ENCODE data around the gene OVCH1. TPM values are rescaled to one million over a fixed set of nuclear protein-coding genes. Genes with fewer than 3 reads are reported as not detected.
A peak's percentile ranks its signal among the peaks of the same experiment; 100 is the strongest.

The OVCH1 gene
- total and polyA plus RNA-seq, 9 of the 15 experiments (the other 6 are each of a cell fraction or from before 2014, with no cell fraction given) = not detected

DNA sequence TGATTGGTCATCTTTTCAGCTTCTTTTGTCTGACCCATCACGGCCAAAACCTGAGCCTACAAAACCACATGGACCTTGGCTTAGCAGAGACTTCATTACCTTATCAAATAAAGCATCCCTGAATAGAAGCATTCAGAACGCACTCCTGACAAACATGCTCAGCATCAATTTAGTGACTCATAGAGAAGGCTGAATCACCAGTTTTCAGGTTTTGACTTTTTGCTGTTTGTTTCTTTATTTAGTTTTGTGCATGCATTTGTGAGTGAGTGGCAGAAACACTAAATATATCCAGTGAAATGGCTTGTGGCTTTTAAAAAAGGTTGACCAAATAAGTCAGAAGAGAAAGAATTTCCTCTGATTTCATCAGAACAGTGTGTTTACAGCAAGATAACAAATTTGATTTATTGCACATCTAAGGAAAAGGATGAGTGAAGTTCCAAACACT is 19.0 kb upstream of the OVCH1 start:
- H3K9me3 ChIP-seq (replicated peaks; ENCODE audit: control insufficient read depth, insufficient read depth, low read depth, low read length) = no peaks in the 10 kb centered on the region
- BruUV-seq (replicated peaks) = no TSS peak
- ATAC-seq (no peak), FAIRE-seq (no peak), DNase-seq (ENCODE audit: extremely low read depth in 1 of 4, low spot score in 3 of 4) (no peak)
- no peak overlapping the region for H3K4me3 ChIP-seq
- peaks cover 0 to 4% of the 10 kb centered on the region in 2 experiments; a peak in 1 of 5 replicates for H3K27me3 ChIP-seq (ENCODE audit: control insufficient read depth in 2 of 2, insufficient read depth in 2 of 2, low read length in 2 of 2)
- intact Hi-C loops (cut with micrococcal nuclease) (no loop called here), in situ Hi-C loops (cut with MboI) (no loop called here)
- H3K36me3 ChIP-seq (ENCODE audit: control insufficient read depth, insufficient read depth, low read length) = no peaks in the 10 kb centered on the region
- CTCF ChIA-PET (ENCODE audit: low intra/inter-chr PET ratio) = no interaction called here
- no peak overlapping the region for H3K9ac ChIP-seq (ENCODE audit: insufficient read depth in 1 of 2, low read depth in 2 of 2, low read length in 2 of 2)
- 3% methylated on average over 2 of the region's 2 CpGs for WGBS (ENCODE audit: insufficient coverage, low coverage, missing lambda C conversion rate)
- H4K20me1 ChIP-seq (replicated peaks; ENCODE audit: control insufficient read depth, insufficient read depth, low read length) = no peaks in the 10 kb centered on the region
- H3K27ac ChIP-seq (ENCODE audit: extremely low read depth, low read depth, low read length) = no peak overlapping the region
- no peaks in the 10 kb centered on the region for H3K9me1 ChIP-seq (ENCODE audit: control insufficient read depth, insufficient read depth, low read length)
- H3K4me2 ChIP-seq (ENCODE audit: insufficient read depth, low read length) = no peak overlapping the region
- no peak overlapping the region for H2AFZ ChIP-seq (ENCODE audit: low read depth, low read length)
- H3K79me2 ChIP-seq (ENCODE audit: control insufficient read depth, insufficient read depth, low read length) = no peaks in the 10 kb centered on the region
- no peaks in the 10 kb centered on the region; a peak in 1 of 5 replicates for H3K4me1 ChIP-seq (replicated peaks in 1 of 2; ENCODE audit: control insufficient read depth in 2 of 2, insufficient read depth in 2 of 2, low read length in 2 of 2)
- POLR2A ChIA-PET = no interaction called here
- TF ChIP-seq FOSL1 (tag; conservative IDR thresholded peaks at IDR 0.05) (peak; percentile 49; the same call in 1 of the 2 replicates), CTBP1 (IDR thresholded peaks at IDR 0.05; ENCODE audit: borderline replicate concordance) (0 out of 2 replicates have a peak, but pooled peaks have one; percentile 11), ZKSCAN1 (IDR thresholded peaks at IDR 0.05; ENCODE audit: low read depth, low read length) (no peak), SMARCC2 (IDR thresholded peaks at IDR 0.05; ENCODE audit: low read depth) (no peak), CEBPG (CRISPR knock-in tag; IDR thresholded peaks at IDR 0.05) (no peak), CEBPG (tag; conservative IDR thresholded peaks at IDR 0.05 in 1 of 2, IDR thresholded peaks at IDR 0.05 in 1 of 2) (peak in 1 of 2 experiments; percentile 83; a peak in 2 of 4 replicates), ZFP36 (IDR thresholded peaks at IDR 0.05; ENCODE audit: low read depth, low read length, partially characterized antibody) (no peak), MEF2A (IDR thresholded peaks at IDR 0.05; ENCODE audit: control insufficient read depth, low read depth, low read length) (no peak), GABPA (tag; conservative IDR thresholded peaks at IDR 0.05; ENCODE audit: low read depth) (0 out of 2 replicates have a peak, but pooled peaks have one; percentile 25), BACH1 (tag; IDR thresholded peaks at IDR 0.05) (peak; percentile 34; the same call in 1 of the 2 replicates), JUND (IDR thresholded peaks at IDR 0.05; ENCODE audit: borderline replicate concordance, low read depth, low read length) (peak; percentile 13; the same call in 1 of the 2 replicates), JUND (tag; IDR thresholded peaks at IDR 0.05; ENCODE audit: borderline replicate concordance, low read depth, low read length) (no peak), MAFG (tag; conservative IDR thresholded peaks at IDR 0.05) (no peak), HNRNPLL (IDR thresholded peaks at IDR 0.05; ENCODE audit: low read depth, low read length, poor library complexity, severe bottlenecking) (no peak)
- TF ChIP-seq, protein P1, sequence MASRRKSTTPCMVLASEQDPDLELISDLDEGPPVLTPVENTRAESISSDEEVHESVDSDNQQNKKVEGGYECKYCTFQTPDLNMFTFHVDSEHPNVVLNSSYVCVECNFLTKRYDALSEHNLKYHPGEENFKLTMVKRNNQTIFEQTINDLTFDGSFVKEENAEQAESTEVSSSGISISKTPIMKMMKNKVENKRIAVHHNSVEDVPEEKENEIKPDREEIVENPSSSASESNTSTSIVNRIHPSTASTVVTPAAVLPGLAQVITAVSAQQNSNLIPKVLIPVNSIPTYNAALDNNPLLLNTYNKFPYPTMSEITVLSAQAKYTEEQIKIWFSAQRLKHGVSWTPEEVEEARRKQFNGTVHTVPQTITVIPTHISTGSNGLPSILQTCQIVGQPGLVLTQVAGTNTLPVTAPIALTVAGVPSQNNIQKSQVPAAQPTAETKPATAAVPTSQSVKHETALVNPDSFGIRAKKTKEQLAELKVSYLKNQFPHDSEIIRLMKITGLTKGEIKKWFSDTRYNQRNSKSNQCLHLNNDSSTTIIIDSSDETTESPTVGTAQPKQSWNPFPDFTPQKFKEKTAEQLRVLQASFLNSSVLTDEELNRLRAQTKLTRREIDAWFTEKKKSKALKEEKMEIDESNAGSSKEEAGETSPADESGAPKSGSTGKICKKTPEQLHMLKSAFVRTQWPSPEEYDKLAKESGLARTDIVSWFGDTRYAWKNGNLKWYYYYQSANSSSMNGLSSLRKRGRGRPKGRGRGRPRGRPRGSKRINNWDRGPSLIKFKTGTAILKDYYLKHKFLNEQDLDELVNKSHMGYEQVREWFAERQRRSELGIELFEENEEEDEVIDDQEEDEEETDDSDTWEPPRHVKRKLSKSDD (conservative IDR thresholded peaks at IDR 0.05; ENCODE audit: low read length) = no peak
- TF ChIP-seq, protein P2, sequence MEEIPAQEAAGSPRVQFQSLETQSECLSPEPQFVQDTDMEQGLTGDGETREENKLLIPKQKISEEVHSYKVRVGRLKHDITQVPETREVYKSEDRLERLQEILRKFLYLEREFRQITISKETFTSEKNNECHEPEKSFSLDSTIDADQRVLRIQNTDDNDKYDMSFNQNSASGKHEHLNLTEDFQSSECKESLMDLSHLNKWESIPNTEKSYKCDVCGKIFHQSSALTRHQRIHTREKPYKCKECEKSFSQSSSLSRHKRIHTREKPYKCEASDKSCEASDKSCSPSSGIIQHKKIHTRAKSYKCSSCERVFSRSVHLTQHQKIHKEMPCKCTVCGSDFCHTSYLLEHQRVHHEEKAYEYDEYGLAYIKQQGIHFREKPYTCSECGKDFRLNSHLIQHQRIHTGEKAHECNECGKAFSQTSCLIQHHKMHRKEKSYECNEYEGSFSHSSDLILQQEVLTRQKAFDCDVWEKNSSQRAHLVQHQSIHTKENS (CRISPR knock-in tag; IDR thresholded peaks at IDR 0.05) = no peak
- TF ChIP-seq, protein P3, sequence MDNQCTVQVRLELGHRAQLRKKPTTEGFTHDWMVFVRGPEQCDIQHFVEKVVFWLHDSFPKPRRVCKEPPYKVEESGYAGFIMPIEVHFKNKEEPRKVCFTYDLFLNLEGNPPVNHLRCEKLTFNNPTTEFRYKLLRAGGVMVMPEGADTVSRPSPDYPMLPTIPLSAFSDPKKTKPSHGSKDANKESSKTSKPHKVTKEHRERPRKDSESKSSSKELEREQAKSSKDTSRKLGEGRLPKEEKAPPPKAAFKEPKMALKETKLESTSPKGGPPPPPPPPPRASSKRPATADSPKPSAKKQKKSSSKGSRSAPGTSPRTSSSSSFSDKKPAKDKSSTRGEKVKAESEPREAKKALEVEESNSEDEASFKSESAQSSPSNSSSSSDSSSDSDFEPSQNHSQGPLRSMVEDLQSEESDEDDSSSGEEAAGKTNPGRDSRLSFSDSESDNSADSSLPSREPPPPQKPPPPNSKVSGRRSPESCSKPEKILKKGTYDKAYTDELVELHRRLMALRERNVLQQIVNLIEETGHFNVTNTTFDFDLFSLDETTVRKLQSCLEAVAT (IDR thresholded peaks at IDR 0.05) = no peak
- TF ChIP-seq, protein P4, sequence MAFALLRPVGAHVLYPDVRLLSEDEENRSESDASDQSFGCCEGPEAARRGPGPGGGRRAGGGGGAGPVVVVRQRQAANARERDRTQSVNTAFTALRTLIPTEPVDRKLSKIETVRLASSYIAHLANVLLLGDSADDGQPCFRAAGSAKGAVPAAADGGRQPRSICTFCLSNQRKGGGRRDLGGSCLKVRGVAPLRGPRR (CRISPR knock-in tag; IDR thresholded peaks at IDR 0.05) = no peak

Measured in K562 (cell line).